ENCODE results near the gene FBXO2. TPM values are rescaled to one million over a fixed set of nuclear protein-coding genes. Genes with fewer than 3 reads are reported as not detected.

FBXO2 gene
- total RNA-seq, 1 donor from 2014 or later: 22.0 TPM

DNA sequence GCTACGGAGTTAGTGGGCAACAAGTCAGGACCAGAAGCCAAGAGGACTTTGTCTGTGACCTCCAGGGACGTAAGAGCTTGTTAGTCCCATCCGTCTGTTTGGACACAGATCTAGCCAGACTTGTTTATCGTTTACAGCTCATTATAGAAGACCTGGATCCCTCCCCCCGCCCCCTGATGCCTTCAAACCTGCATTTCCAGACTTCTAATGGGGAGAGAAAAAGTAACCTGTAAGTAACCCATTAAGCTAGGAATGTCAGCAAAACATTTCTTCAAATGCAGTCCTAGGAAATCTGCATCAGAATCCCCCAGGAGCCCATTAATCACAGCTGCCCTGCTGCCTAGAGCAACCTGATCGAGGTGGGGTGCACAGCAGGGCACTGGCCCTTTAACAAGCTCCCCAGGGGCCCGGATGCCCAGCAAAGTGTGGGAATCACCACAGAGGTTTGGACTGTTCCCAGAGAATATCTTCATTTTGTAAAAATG is 28.1 kb upstream of the FBXO2 start:
- no peak for DNase-seq (ENCODE audit: low spot score)

DNA sequence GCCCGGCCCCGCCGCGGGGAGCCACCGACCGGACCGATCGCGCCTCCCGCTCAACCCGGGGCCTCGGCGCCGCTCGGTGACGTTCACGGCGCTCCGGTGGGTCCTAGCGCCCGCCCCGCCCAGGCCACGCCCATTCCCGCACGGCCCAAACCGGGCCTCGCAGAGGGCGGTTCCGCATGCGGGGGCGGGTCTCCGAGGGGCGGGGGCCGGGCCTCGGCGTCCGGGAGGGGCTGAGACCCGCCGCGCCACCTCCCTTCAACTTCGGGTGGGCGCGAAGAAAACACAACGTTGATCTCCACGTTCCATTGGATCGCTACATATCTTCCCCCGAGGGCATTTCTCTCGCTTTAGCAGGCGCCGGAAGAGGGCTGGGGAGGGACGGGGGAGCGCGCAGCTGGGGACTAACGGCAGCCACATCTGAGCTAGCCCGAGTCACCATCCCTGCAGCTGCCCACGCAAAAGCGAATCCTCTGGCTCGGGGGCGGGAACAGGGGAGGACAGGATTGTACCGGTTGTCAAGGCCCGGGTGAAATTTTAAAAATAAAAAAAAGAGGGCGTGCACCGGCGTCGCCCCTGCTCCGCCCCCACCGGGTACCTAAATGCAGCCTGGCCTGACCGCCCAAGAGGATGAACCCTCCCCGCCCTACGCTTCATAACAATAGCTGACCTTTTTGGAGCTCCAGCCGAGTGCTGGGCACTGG is 27.0 kb upstream of the FBXO2 start, which contains the start of gene MAD2L2:
Gene MAD2L2 (minus strand): TSS at position 78 of the 701 bp plus-strand sequence. CDS start 547 bp downstream, outside the sequence.
- DNase-seq (ENCODE audit: low spot score): peak; percentile 84

DNA sequence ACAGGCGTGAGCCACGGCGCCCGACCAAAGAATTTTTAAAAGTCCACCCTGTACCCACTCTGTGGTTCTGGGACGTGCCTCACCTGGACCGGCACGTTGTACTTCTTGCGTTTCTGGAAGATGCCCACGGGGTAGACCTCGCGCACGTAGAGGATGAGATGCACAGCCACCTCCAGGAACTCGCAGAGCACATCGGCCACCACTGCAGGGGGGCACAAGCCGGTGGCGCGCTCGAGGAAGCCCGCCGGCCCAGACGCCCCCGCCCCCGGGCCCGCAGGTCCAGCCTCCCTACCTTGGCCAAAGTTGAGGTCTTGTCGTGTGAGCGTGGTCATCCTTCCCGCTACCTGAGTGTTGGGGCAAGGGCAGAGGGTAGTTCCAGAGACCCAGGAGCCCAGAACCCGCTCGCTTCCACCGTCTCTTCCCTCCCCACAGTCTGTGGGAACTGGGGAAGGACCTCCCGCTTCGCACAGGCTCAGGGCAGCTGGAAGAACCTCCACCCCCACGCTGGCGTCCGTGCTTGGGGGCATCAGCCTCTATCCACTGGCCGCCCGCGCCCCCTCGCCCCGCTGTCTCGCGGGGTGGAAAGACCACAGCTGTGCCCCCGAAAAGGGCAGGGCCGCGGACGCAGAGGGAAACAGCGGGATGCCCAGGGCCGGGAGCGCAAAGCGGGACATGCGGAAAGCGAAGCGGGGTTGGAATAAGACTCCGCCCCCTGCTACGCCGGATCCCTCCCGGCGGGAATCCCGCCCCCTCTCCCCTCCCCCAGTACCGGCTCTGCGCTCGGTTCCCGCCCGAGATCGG is 26.2 kb upstream of the FBXO2 start:
- no peak for DNase-seq (ENCODE audit: low spot score)

DNA sequence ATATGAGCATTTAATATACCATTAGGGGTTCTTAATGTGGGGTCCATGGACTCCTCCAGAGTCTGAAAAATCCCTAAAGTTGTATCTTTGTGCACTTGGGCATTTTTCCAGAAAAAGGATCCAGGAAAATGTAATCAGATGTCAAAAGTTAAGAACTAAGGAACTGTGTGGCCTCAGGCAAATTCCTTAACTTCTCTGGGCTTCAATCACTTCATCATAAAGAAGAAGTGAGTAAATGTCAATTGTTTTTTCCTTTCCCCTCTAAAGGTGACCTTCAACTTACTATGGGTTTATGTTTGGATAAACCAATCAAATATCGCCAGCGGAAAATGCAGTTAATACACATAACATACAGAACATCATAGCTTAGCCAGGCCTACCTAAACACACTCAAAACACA is 24.2 kb upstream of the FBXO2 start:
- no peak for DNase-seq (ENCODE audit: low spot score)

DNA sequence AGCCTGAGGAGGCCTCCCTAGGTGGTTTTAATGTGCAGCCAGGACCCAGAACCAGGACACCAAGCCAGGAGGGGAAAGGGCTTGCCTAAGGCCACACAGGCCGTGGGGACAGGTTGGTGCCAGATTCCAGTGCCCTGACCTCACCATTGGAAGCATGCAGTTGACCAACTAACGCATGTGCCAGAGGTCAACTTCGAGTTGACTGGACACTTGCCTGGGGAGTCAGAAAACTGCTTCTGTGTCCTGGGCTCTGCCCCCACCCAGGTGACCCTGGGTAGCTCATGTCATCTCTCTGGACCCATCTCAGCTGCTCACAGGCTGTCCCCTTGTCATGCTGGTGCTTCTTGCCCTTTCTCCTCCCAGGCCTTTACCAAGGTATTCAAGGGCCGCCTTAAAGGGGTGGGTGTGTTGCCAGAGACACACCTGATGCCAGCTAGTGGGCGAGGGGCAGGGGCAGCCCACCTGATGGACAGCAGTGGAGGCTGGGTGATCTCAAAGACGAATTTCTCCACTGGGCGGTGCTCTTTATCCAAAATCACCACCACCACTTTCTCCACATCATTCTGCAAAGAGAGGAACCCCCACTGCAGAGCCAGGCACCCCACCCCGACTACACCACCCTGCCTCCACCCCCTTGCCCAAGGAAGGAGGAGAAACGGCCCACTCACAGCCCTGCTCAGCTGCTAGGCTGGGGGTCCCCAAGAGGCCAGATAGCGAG is 22.3 kb upstream of the FBXO2 start:
- DNase-seq (ENCODE audit: low spot score): no peak

DNA sequence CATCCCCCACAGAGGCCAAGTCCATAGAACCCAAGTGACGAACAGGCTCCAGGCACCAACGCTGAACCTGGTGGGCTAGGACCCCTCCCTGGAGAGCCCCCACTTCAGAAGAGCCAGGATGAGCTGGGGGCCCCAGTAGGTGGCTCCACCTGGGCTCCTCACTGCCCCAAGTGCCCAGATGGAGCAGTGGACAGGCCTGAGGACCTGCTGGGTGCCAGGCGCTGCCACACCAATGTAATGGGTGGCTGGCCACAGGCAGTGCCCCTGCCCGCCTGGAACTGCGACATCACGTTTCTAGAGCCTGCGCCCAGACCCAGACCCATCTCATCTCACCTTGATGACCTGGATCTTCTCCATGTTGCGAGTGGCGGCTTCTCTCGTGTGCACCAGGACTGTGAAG is 21.1 kb upstream of the FBXO2 start:
- no peak for DNase-seq (ENCODE audit: low spot score)

DNA sequence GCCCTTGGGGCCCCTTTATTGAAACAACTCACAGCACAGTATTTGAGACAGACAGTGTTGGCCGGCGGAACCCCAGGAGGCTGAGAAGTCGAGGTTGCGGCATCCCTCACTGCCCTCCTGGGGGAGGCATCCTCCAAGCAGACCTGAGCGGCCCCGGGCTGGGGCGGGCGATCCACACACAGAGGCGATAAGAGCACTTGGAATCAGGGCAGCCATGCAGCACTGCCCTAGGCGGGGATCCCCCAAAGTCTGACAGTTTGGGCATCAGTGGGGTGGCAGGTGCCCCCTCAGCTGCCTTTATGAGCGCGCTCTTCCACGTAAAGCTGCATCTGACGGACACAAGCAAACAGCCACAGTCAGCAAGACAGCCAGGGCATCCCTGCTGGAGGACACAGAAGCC is 20.3 kb upstream of the FBXO2 start:
- DNase-seq (ENCODE audit: low spot score): no peak

DNA sequence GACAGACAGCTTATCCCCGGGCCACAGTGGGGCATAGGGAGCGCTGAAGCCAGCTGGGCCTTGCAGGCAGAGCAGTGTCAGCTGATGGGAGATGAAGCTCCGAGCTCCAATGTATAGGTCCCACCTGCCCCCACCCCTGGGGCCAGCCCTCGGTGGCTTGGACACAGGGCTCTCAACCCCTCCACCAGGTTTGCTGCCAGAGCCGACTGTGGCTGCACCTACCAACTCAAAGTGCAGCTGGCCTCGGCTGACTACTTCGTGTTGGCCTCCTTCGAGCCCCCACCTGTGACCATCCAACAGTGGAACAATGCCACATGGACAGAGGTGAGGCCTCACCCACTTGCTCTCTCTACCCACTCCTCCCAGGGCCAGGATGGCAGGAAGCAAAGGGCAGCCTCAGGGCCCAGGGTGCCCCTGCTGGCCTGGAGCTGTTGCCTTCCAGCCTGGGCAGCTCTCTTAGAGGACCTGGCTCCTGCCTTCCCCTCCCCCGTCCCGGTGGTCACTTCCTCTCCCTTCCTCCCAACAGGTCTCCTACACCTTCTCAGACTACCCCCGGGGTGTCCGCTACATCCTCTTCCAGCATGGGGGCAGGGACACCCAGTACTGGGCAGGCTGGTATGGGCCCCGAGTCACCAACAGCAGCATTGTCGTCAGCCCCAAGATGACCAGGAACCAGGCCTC is 19.0 kb upstream of the FBXO2 start:
- no peak for DNase-seq (ENCODE audit: low spot score)

DNA sequence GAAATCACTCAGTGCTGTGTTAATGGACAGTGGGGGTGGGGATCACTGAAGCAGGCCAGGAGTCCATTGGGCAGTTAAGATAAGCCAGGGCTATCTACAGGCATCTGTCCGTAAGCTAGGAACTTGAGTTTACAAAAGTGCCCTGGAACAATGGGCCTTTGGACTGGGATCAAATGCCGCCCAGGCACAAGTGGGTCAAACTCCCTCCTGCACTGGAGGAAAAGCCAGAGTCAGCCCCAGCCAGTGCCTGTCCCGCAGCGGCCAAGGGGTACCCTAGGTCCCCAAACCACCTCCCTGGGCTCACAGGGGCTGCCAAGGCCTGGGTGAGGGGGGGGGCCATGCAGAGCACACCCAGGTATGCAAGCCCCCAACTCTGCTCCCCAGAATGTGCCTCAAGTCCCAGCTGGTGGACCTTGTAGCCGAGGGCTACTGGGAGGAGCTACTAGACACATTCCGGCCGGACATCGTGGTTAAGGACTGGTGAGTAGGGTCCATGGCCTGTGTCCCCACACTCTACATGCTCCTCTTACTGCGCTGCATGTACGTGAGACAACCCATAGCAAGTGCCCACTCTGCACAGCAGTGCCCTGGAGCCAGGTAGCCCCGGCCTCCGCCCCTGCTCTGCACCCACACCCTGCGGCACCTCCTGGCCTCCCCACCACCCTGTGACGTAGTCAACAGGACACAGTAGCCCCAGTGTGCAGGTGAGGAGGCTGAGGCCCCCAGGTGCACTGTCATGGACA is 17.5 kb upstream of the FBXO2 start:
- peak; percentile 61 for DNase-seq (ENCODE audit: low spot score)

DNA sequence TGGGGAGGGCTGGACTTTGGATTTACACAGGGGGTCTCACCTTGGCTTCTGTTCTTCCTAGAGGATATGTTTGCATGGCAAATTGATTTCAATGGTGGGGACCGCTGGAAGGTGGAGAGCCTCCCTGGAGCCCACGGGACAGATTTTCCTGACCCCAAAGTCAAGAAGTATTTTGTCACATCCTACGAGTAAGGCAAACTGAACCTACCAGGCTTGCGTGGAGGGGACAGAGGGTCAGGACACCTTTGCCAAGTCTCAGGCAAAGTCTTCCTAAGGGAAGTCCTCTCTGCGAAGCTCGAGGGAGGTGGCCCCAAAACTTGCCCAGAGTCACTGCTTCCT is 16.9 kb upstream of the FBXO2 start:
- no peak for DNase-seq (ENCODE audit: low spot score)

DNA sequence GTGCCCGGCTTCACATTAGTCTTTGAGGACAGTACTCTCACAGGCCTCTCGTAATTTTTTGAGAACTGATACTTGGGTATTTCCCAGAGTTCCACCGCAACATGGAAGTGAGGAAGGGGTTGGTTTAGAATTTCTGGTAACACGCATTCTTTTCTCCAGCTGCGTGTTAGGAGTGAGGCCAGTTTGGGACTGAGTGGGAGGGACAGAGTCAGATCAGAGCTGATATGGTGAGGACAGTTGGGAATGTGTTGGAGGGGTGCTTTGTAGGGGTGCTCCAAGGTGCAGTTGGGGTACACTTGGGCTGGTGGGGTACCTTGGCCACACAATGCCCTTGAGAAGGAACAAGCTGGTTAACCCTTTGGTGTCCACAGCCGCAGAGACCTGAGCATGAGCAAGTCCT is 16.5 kb upstream of the FBXO2 start:
- DNase-seq (ENCODE audit: low spot score): no peak

DNA sequence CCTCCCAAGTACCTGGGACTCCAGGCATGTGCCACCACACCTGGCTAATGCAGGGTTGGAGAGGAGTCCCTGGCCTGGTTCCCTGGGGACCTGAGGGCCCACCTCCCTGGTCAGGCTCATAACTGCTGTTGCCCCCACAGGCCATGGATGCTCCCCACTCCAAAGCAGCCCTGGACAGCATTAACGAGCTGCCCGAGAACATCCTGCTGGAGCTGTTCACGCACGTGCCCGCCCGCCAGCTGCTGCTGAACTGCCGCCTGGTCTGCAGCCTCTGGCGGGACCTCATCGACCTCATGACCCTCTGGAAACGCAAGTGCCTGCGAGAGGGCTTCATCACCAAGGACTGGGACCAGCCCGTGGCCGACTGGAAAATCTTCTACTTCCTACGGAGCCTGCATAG is 14.3 kb upstream of the FBXO2 start:
- no peak for DNase-seq (ENCODE audit: low spot score)

DNA sequence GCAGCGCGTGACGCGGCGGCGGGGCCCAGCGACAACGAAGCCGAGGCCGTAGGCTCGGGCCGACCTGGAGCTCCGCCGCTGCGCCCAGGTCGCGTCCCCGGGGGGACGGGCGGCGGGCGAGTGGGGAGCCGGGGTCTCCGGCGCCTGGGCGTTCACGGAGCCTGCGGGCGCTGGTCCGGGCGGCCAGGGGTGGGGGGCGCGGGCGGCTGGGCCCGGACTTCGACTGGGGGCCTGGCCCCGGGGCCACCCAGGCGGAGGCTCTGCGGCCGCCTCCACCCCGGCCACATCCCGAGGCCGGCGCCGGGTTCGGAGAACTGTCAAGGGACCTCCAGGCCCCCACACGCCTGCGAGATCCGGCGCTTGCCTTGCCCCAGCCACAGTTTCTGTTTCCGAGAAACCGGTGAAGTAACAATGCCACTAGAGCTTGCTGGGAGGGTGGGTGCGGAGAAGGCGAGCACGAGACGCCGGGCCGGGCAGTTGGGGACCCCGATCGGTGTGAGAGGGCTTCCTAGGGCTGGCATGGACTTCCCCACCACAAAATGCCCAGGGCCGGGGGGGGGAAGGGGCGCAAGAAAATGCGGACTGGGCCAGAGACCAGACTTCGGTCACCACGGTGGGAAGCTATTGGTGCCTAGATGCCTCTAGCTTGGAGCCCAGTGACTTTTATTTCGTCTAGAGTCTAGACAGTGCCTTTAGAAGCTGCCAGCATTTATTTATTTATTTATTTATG is 10.3 kb upstream of the FBXO2 start:
- DNase-seq (ENCODE audit: low spot score): no peak

DNA sequence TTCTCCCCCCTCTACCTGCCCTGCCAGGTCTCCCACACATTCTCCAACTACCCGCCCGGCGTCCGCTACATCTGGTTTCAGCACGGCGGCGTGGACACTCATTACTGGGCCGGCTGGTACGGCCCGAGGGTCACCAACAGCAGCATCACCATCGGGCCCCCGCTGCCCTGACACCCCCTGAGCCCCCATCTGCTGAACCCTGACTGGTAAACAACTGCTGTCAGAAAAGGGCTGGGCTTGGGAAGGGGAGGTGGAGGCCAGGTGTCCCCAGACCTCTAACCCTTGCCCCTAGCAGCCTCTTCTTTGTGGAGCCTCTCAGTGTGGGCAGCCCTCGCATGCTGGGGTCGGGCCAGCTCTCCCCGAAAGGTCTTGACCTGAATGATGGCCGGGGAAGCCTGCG is 6.9 kb upstream of the FBXO2 start:
- DNase-seq (ENCODE audit: low spot score): no peak

DNA sequence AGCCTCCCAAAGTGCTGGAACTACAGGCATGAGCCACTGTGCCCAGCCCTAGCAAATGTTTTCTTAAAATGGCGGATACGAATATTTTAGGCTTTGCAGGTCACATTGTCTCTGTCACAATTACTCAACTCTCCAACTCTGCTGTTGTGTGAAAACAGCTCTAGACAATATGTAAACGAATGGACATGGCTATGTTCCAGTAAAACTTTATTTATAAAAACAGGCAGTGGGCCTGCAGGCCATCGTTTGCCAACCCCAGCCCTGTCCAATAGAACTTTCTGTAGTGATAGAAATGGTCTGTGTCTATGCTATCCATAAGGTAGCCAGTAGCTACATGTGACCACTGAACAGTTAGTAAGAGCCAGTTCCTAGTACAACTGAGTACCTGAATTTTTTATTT is 5.5 kb upstream of the FBXO2 start:
- DNase-seq (ENCODE audit: low spot score): no peak

DNA sequence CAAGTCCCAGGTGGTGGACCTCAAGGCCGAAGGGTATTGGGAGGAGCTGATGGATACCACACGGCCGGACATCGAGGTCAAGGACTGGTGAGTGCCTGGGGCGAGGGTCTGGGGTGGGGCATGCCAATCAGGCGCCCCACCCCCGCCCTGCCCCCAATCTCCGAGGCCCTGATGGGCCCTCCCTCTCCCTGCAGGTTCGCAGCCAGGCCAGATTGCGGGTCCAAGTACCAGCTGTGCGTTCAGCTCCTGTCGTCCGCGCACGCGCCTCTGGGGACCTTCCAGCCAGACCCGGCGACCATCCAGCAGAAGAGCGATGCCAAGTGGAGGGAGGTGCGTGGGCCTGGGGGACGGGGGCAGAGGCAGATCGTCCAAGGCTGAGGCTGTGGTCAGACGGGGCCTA is 4.3 kb upstream of the FBXO2 start:
- no peak for DNase-seq (ENCODE audit: low spot score)

DNA sequence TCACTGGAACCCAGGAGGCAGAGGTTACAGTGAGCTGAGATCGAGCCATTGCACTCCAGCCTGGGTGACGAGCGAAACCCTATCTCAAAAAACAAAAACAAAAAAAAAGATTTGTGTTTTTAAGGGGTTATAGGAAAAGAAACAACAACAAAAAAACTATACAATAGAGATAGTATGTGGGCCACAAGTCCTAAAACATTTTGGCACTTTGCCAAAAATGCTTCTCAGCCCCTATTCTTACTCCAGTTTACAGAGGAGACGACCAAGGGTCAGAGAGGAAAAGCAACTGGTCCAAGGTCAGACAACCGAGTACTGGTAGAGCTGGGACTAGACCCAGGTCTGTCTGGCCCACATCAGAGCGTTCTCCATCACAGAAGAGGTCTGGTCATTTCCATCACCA is 3.4 kb upstream of the FBXO2 start:
- no peak for DNase-seq (ENCODE audit: low spot score)

DNA sequence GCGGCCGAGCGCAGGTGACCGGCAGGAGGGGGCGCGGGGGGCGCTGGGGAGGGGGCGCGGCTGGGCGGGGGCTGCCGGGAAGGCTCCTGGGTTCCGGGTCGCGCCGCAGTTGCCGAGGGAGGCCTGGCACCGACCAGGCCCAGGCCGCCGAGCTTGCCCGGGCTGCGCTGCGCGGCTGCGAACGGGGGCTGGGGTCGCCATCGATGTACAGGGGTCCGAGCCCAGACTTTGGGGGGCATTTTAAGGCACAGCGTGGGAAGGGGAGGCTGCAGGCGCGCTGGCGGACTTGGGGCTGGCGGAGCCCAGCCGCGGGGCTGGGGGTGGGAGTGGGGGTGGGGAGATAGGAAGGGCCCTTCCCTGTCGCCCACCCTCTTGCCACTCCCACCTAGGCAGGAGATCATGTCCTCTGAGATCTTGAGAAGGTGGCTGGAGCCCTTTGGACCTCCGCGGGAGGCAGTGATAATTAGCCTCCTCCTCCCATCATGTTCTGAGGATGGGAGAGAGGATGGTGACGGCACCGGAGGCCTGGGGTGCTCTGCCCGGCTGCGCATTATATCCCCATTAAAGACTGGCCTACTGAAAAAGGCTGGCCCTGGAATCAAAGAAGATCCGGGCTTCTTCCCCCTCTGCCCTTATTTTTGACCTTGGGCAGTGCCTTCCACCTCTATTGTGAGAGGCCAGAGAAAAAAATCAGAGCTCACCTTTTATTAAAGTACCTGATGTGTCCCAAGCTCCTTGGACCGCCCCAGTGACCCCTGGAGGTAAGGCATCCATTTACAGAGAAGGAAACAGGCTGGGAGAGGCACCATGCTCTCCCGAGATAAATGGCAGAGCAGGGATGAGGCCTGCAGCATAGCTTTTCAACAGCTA is 945 bp upstream of the FBXO2 start:
- no peak for DNase-seq (ENCODE audit: low spot score)

DNA sequence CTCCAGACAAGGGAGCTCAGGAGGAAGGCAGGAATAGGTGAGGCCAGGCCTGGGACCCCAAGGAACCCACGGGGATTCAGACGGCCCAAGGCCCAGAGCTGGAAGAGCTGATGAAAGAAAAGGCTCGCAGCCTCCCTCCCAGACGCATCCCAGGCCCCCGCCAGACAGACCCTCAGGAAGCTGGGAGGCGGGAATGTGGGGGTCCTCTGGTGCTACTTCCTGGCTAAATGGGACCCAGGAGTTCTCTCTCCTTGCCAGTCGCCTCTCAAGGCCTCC is 430 bp downstream of the FBXO2 start:
- no peak for DNase-seq (ENCODE audit: low spot score)

Data from mucosa of gallbladder (tissue), 1 donor.